ENCODE measurements around the gene GTF2H1.

GRCh38 chr11:18384157-18384641, 61.8 kb downstream of the GTF2H1 start:
- TF ChIP-seq EZH2 (IDR thresholded peaks at IDR 0.05) (no peak), FOXP2 (optimal IDR thresholded peaks at IDR 0.05; ENCODE audit: control extremely low read depth, extremely low read length, insufficient read depth) (no peak), POLR2AphosphoS5 (IDR thresholded peaks at IDR 0.05; ENCODE audit: borderline replicate concordance, low read depth, low read length) (no peak)

All from SK-N-MC (cell line).